ENCODE results near the gene LARP4.

The LARP4 gene

DNA sequence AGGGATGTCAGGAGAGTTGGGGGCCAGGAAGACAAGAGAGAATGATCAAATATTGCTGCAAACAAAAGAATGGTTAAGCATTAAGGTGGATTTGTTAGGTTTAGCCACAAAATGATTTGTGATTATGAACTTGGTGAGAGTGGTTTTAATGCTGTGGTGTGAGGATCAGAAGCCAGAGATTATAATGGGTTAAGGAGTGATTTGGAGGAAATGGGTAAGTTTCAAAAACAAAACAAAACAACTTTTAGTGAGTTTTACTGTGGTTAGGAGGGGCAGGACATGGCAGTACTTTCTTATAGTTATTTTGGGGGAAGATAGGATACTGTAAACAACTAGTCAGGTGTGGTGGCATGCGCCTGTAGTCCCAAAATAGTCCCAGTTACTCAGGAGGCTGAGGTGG is 128.1 kb downstream of the LARP4 start:
- no peak for FAIRE-seq

DNA sequence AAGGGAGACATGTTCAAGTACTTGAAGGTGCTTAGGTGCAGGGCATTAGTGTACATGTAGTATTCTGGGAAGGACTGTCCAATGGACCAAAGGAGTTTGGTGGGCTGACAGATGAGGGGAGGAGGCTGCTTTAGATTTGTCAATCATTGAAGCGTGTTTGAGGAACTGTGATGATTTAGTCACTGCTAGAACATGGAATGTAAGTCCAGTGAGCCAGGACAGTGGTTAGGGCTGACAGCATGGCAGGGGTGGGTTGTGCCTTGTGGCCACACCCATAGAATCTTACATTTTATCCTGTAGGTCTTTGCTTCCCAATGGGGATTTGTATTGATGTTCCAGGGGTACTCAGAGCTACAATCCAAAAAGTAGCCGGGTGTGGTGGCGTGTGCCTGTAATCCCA is 128.7 kb downstream of the LARP4 start:
- no peak for FAIRE-seq
